ENCODE results near the gene HDGF. TPM values are rescaled to one million over a fixed set of nuclear protein-coding genes. Genes with fewer than 3 reads are reported as not detected.
A peak's percentile ranks its signal among the peaks of the same experiment; 100 is the strongest.

HDGF gene
- total and polyA plus RNA-seq, 5 donors from 2014 or later: 26.9 to 87.6 (median 41.8) TPM

DNA sequence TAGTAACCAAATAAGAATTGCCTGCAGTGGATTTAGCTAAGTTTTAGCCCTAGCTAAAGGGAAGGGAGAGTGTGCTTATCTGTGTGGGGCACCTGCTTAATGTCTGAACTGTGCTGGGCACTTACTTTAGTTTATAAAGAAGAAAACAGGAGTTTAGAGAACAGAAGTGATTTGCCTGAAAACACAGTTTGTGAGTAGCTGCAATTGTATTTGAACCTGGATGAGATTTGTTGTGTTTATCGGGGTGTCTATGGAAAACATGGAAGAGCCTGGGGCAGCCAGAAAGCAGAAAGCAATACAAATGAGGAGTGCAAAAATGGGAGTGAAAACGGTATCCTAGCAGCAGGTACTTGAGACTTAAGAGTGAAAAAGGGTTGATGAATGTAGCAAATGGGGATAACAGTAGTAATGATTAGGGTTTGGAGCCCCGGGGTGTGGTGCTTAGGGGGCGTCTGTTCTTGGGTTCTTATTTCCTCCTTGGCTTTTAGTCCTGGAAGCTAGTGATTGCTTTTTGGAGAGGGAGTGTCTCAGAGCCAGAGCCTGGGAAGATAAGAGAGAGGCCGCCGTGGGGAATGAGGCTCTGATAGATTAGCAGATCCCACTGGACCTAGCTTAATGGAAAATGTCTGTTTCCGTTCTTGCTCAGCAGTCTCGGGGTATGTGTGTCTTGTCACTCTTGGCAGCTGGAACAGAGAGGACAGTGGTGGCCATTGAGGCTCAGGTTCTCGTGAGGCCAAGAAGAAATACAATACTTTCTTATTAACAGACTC, 21.4 kb upstream of the HDGF start:
- no peaks in the 10 kb centered on the region for H3K27me3 ChIP-seq (ENCODE audit: control insufficient read depth, insufficient read depth, low read length)
- no peak for DNase-seq
- peaks cover 21% of the 10 kb centered on the region for H3K36me3 Mint-ChIP-seq
- peaks cover 58% of the 10 kb centered on the region for H3K4me1 ChIP-seq (ENCODE audit: control insufficient read depth, insufficient read depth, low read length, poor library complexity, severe bottlenecking)
- no peak for ATAC-seq (ENCODE audit: low read depth in 2 of 2)
- H3K9me3 Mint-ChIP-seq: no peaks in the 10 kb centered on the region
- H3K27ac Mint-ChIP-seq: peak overlapping the region; percentile 1 to 50 (median 47)
- no peaks in the 10 kb centered on the region for H3K9me3 ChIP-seq (ENCODE audit: control insufficient read depth in 2 of 2, low read length in 2 of 2)
- no peak overlapping the region for H3K27ac ChIP-seq (ENCODE audit: insufficient read depth, low read length, poor library complexity, severe bottlenecking)
- H3K36me3 ChIP-seq (ENCODE audit: control insufficient read depth, insufficient read depth, low read length): peaks cover 22% of the 10 kb centered on the region
- peaks cover 25 to 76% (median 54%) of the 10 kb centered on the region in 4 donors for H3K4me1 Mint-ChIP-seq
- no peaks in the 10 kb centered on the region for H3K27me3 Mint-ChIP-seq
- H3K4me3 Mint-ChIP-seq: peak overlapping the region in 1 of 4 donors; percentile 60
- no peak overlapping the region for H3K4me3 ChIP-seq (ENCODE audit: low read depth, low read length)

GRCh38 chr1:156772222-156772621, 20.7 kb upstream of the HDGF start:
- DNase-seq (no peak), ATAC-seq (ENCODE audit: low read depth in 2 of 2) (no peak)
- Histone ChIP-seq H3K9me3 (ENCODE audit: control insufficient read depth in 2 of 2, low read length in 2 of 2) (no peaks in the 10 kb centered on the region), H3K4me3 (ENCODE audit: low read depth, low read length) (no peak overlapping the region), H3K36me3 (ENCODE audit: control insufficient read depth, insufficient read depth, low read length) (peaks cover 22% of the 10 kb centered on the region), H3K4me1 (ENCODE audit: control insufficient read depth, insufficient read depth, low read length, poor library complexity, severe bottlenecking) (peaks cover 54% of the 10 kb centered on the region), H3K27me3 (ENCODE audit: control insufficient read depth, insufficient read depth, low read length) (no peaks in the 10 kb centered on the region), H3K27ac (ENCODE audit: insufficient read depth, low read length, poor library complexity, severe bottlenecking) (no peak overlapping the region)
- H3K4me3 Mint-ChIP-seq: peak overlapping the region in 1 of 4 donors; percentile 60
- peaks cover 21% of the 10 kb centered on the region for H3K36me3 Mint-ChIP-seq
- no peaks in the 10 kb centered on the region for H3K27me3 Mint-ChIP-seq
- H3K4me1 Mint-ChIP-seq: peaks cover 21 to 70% (median 48%) of the 10 kb centered on the region in 4 donors
- H3K27ac Mint-ChIP-seq: peak overlapping the region in 1 of 3 donors; percentile 47
- no peaks in the 10 kb centered on the region for H3K9me3 Mint-ChIP-seq

DNA sequence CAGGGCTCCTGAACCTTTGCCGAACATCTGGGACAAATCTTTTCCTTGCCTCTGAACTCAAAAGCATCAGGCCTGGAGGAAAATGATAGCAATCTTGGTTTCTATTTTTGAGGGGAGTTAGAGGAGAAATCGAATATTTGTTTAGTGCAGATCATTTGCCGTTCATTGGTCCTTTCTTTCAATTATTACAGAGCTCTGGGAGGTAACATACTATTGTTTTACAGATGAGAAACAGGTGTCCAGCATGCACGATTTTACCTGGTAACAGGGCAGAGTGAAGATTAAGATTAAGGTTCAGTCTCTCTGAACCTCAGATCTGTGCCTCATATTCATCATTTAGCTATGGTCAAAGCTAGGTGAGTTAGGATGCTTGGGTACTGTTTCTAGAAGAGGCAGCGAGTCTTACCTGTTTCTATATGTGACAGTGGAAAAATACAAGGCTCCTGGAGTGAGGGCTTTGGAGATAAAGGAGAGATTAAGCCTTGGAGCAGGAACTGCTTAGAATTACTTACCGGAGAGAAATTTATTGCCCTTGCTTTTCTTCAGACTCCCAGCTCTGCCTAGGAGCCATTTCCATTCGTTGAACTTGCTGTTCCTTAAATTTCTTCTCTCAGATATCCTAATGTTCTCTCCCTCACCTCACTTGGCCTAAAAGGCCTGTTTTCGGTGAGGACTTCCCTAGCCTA, 17.3 kb upstream of the HDGF start:
- no peak for DNase-seq
- Mint-ChIP-seq H3K27ac (peak overlapping the region in 1 of 3 donors; percentile 82), H3K4me3 (peak overlapping the region in 1 of 4 donors; percentile 91), H3K4me1 (peaks cover 17 to 52% (median 38%) of the 10 kb centered on the region in 4 donors), H3K36me3 (peaks cover 21% of the 10 kb centered on the region), H3K9me3 (no peaks in the 10 kb centered on the region), H3K27me3 (no peaks in the 10 kb centered on the region)
- Histone ChIP-seq H3K27me3 (ENCODE audit: control insufficient read depth, insufficient read depth, low read length) (no peaks in the 10 kb centered on the region), H3K36me3 (ENCODE audit: control insufficient read depth, insufficient read depth, low read length) (peaks cover 20% of the 10 kb centered on the region), H3K27ac (ENCODE audit: insufficient read depth, low read length, poor library complexity, severe bottlenecking) (peak overlapping the region; percentile 98), H3K4me3 (ENCODE audit: low read depth, low read length) (peak overlapping the region; percentile 83), H3K4me1 (ENCODE audit: control insufficient read depth, insufficient read depth, low read length, poor library complexity, severe bottlenecking) (peaks cover 57% of the 10 kb centered on the region), H3K9me3 (ENCODE audit: control insufficient read depth in 2 of 2, low read length in 2 of 2) (no peaks in the 10 kb centered on the region)
- no peak for ATAC-seq (ENCODE audit: low read depth in 2 of 2)

GRCh38 chr1:156767879-156768604, 16.6 kb upstream of the HDGF start:
- no peak for ATAC-seq (ENCODE audit: low read depth in 2 of 2)
- Mint-ChIP-seq H3K4me1 (peaks cover 17 to 45% (median 31%) of the 10 kb centered on the region in 4 donors), H3K9me3 (no peaks in the 10 kb centered on the region), H3K36me3 (peaks cover 21% of the 10 kb centered on the region), H3K27me3 (no peaks in the 10 kb centered on the region), H3K27ac (no peak overlapping the region), H3K4me3 (peak overlapping the region in 1 of 4 donors; percentile 91)
- Histone ChIP-seq H3K4me3 (ENCODE audit: low read depth, low read length) (peak overlapping the region; percentile 88), H3K4me1 (ENCODE audit: control insufficient read depth, insufficient read depth, low read length, poor library complexity, severe bottlenecking) (peaks cover 51% of the 10 kb centered on the region), H3K9me3 (ENCODE audit: control insufficient read depth in 2 of 2, low read length in 2 of 2) (no peaks in the 10 kb centered on the region), H3K36me3 (ENCODE audit: control insufficient read depth, insufficient read depth, low read length) (peaks cover 16% of the 10 kb centered on the region), H3K27me3 (ENCODE audit: control insufficient read depth, insufficient read depth, low read length) (no peaks in the 10 kb centered on the region), H3K27ac (ENCODE audit: insufficient read depth, low read length, poor library complexity, severe bottlenecking) (peak overlapping the region; percentile 98)
- DNase-seq: peak in 2 of 3 donors; percentile 18 to 44

DNA sequence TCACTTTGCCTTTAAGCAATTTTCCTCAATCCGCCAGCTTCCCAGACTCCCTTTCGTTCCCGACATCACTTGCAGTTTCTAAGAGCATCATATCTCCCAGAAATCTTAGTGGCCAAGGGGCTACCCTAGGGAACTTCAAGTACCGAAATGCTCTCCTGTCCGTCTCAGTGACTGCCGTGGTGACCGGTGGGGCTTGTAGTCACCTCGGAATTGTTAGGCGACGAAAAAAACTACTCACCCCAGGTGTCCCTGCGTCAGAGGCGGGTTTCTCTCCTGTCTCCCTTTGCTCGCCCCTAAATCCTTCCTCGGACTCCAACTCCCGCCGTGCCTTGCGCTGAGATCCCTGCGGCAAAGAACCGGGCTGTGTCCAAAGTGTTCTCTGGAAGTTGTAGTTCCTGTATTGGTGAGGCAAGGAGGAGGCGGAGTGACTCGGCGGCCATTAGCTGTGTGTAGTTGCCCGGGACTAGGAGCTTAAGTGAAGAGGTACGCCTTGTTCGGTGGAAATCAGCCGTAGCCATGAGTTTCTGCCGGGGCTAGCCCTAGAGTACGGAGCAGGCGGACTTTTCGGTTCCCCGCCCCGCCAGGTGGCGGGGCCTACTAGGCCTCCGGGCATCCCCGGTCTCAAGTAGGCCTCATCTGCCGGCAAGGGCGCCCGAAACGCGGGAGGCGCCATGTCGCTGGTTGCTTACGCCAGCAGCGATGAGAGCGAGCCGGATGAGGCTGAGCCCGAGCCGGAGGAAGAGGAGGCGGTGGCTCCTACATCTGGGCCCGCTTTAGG, 15.8 kb upstream of the HDGF start, which contains the start of gene PRCC:
Gene PRCC (plus strand): TSS at position 435 of the 778 bp plus-strand sequence. CDS start 237 bp downstream, at position 672.
- H3K27ac Mint-ChIP-seq: no peak within 1 kb of the TSS
- peak; percentile 98 to 100 (median 99) for DNase-seq
- H3K9me3 Mint-ChIP-seq: no peaks in the 10 kb centered on the region
- peaks cover 21% of the 10 kb centered on the region for H3K36me3 Mint-ChIP-seq
- H3K27me3 Mint-ChIP-seq: no peaks in the 10 kb centered on the region
- H3K4me1 Mint-ChIP-seq: peaks cover 17 to 38% (median 24%) of the 10 kb centered on the region in 4 donors
- Histone ChIP-seq H3K27ac (ENCODE audit: insufficient read depth, low read length, poor library complexity, severe bottlenecking) (peak within 1 kb of the TSS; percentile 98), H3K4me3 (ENCODE audit: low read depth, low read length) (peak within 1 kb of the TSS; percentile 89), H3K9me3 (ENCODE audit: control insufficient read depth in 2 of 2, low read length in 2 of 2) (no peaks in the 10 kb centered on the region), H3K36me3 (ENCODE audit: control insufficient read depth, insufficient read depth, low read length) (peaks cover 11% of the 10 kb centered on the region), H3K4me1 (ENCODE audit: control insufficient read depth, insufficient read depth, low read length, poor library complexity, severe bottlenecking) (peaks cover 47% of the 10 kb centered on the region), H3K27me3 (ENCODE audit: control insufficient read depth, insufficient read depth, low read length) (no peaks in the 10 kb centered on the region)
- peak; percentile 94 for ATAC-seq (ENCODE audit: low read depth in 2 of 2)
- peak within 1 kb of the TSS in 1 of 4 donors; percentile 91 for H3K4me3 Mint-ChIP-seq

GRCh38 chr1:156766298-156767100, 15.0 kb upstream of the HDGF start:
- H3K27ac Mint-ChIP-seq: no peak overlapping the region
- H3K4me3 ChIP-seq (ENCODE audit: low read depth, low read length): peak overlapping the region; percentile 89
- H3K36me3 ChIP-seq (ENCODE audit: control insufficient read depth, insufficient read depth, low read length): peaks cover 9% of the 10 kb centered on the region
- H3K4me1 Mint-ChIP-seq: peaks cover 17 to 33% (median 23%) of the 10 kb centered on the region in 4 donors
- ATAC-seq (ENCODE audit: low read depth in 2 of 2) (no peak), DNase-seq (no peak)
- no peaks in the 10 kb centered on the region for H3K9me3 ChIP-seq (ENCODE audit: control insufficient read depth in 2 of 2, low read length in 2 of 2)
- peaks cover 47% of the 10 kb centered on the region for H3K4me1 ChIP-seq (ENCODE audit: control insufficient read depth, insufficient read depth, low read length, poor library complexity, severe bottlenecking)
- no peaks in the 10 kb centered on the region for H3K9me3 Mint-ChIP-seq
- no peaks in the 10 kb centered on the region for H3K27me3 ChIP-seq (ENCODE audit: control insufficient read depth, insufficient read depth, low read length)
- peaks cover 20% of the 10 kb centered on the region for H3K36me3 Mint-ChIP-seq
- peak overlapping the region; percentile 98 for H3K27ac ChIP-seq (ENCODE audit: insufficient read depth, low read length, poor library complexity, severe bottlenecking)
- H3K27me3 Mint-ChIP-seq: no peaks in the 10 kb centered on the region
- H3K4me3 Mint-ChIP-seq: no peak overlapping the region
